Measurements from ENCODE around the gene DGUOK.
A peak's percentile ranks its signal among the peaks of the same experiment; 100 is the strongest.

Gene DGUOK

DNA sequence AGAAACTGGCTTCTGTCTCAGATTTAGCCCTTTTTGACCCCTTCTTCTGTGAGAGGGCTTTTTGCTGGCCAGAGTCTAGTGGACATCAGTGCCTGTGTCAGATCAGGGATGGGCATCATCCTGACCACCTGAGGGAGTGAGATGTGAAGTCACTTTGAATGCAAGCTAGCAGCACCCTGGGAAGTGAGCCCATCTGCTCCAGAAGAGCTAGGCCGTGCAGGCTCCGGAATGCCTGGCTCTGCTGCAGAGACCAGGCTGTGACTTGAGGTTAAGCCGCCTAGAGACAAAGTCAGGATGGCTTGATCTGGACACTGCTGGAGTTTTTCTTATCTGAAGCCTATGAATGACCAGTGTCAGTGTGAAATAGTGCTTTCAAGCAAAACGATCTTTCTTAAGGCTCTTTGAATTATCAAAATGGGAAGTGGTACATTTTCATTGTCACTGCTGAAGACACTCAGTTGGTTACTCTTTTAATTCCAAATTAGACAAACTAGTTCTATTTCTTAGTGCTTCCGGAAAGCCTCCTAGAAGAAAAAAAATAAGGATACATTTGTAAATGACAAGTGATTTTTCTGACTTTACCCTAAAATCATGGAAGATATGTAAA lies 20.8 kb downstream of the DGUOK start:
- no peak for DNase-seq (ENCODE audit: low read depth, low spot score)

- no peak for DNase-seq (ENCODE audit: low read depth, low spot score)
Measured at GRCh38 chr2:73949802-73950201, 23.1 kb downstream of the DGUOK start.

GRCh38 chr2:73952499-73953446 lies 26.1 kb downstream of the DGUOK start:
- DNase-seq (ENCODE audit: low read depth, low spot score): peak; percentile 52

DNA sequence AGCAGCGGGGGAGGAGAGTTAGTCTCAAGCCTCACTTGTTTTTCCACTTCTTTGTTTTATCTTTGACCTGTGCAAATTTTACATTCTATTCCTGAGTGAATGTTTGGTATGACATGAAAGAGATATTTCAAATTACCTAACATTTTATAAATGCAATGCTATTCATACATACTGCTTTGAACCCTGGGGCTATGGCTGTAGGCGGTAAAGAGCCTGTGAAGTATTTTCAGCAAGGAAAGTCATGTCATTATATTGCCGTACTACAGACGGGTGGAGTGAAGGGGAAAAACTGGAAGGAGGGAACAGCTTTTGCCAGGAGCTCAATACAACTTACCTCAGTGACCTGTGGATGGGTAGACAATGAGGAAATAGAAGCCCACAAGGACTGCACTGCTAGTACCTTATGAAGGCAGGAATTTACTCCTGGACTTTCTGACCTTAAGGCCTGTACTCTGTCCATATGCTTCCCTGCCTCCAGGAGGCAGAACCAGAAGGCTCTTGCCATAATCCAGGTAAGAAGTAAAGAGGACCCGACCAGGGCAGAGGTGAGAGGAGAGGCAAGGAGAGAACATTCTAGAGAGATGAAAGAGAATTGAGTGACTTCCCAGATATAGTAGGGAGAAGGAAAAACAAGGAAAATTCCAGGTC lies 29.7 kb downstream of the DGUOK start:
- DNase-seq (ENCODE audit: low read depth, low spot score): no peak

DNA sequence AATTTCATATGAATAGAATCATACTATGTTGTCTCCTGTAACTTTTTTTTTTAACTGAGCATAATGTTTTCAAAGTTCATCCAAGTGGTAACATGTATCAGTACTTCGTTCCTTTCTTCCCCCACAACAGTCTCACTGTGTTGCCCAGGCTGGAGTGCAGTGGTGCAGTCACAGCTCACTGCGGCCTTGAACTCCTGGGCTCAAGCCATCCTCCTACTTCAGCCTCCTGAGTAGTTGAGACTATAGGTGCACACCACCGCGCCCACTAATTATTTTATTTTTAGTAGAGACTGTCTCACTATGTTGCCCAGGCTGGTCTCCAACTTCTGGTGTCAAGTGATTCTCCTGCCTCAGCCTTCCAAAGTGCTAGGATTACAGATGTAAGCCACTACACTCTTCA lies 34.6 kb downstream of the DGUOK start:
- no peak for DNase-seq (ENCODE audit: low read depth, low spot score)

- DNase-seq (ENCODE audit: low read depth, low spot score): no peak
Measured at GRCh38 chr2:73961823-73962615, 35.3 kb downstream of the DGUOK start.

GRCh38 chr2:73962798-73963197 lies 36.1 kb downstream of the DGUOK start:
- no peak for DNase-seq (ENCODE audit: low read depth, low spot score)

GRCh38 chr2:73963385-73964120 lies 36.9 kb downstream of the DGUOK start:
- no peak for DNase-seq (ENCODE audit: low read depth, low spot score)

GRCh38 chr2:73964223-73964622 lies 37.5 kb downstream of the DGUOK start:
- DNase-seq (ENCODE audit: low read depth, low spot score): no peak

GRCh38 chr2:73965053-73965452 lies 38.4 kb downstream of the DGUOK start:
- no peak for DNase-seq (ENCODE audit: low read depth, low spot score)

- DNase-seq (ENCODE audit: low read depth, low spot score): no peak
Measured at GRCh38 chr2:73968357-73968937, 41.8 kb downstream of the DGUOK start.

DNA sequence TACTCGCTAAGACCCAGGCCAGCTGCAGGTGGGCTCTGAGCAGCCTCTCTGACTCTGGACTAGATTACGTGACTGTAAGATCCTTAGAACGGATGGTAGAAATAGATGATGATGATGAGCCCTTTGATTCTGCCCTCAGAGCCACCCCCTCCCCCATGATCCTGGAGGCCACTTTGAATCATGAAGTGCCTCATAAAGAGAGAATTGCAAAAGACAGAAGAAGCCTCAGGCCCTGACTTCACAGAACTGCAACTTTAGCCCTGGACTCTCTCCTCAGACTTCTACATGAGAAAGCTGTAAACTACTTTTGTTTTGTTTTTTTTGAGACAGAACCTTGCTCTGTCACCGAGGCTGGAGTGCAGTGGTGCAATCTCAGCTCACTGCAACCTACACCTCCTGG lies 42.7 kb downstream of the DGUOK start:
- no peak for DNase-seq (ENCODE audit: low read depth, low spot score)

DNA sequence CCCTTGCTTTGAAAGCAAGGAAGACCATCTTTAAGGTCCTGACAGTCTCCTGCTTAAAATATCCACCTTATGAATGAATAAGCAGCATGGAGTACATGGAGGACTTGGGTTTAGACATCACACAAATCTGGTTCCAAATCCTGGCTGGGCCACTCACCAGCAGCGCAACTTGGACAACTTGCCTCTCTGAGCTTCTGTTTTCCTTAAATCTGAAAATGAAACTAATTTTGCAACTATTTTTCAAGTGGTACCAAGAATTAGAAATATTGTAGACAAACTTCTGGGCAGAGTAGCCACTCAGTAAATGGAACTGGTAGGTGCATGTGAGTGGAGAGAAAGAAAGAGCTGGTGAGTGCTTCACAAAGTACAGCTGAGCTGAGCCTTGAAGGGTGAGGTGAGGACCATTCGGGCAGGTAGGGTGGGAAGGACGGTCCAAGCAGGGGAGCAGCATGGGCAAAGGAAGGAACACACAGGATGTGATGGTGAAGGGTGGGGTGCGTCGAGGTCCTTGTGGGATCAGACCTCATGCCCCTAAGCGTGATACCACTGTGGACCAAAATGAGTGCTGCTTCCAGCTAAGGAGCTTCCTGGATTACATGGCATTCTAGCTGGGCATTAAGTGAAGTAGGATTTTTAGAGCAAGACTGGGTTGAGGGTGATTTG lies 43.6 kb downstream of the DGUOK start:
- no peak for DNase-seq (ENCODE audit: low read depth, low spot score)

DNA sequence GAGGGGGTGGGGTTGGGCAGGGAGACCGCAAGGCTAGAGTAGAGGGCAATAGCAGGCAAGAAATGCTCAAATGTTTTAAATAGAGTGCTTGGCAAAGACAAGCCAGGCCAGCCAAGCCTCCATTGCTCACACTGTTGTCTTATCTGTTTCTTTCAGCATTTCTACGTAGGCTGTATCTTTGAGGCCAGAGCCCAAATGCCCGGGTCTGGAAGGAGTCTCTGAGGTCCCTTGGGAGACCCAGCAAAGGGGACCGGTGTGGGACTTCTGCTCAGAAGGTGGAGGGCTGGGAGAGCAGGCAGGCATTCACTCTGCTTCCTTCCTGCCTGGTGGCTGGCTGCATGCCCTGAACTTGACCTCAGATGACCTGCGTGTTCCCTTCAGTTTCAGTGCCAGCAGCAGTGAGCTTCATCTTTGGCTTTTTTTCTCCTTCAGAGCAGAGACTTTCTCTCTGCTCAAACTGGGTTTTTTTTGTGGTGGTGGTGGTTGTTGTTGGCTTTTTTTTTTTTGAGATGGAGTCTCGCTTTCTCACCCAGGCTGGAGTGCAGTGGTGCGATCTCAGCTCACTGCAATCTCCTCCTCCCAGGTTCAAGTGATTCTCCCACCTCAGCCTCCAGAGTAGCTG lies 44.3 kb downstream of the DGUOK start:
- peak; percentile 48 for DNase-seq (ENCODE audit: low read depth, low spot score)

GRCh38 chr2:73971722-73972121 lies 45.0 kb downstream of the DGUOK start:
- DNase-seq (ENCODE audit: low read depth, low spot score): peak; percentile 72

GRCh38 chr2:73972846-73973245 lies 46.2 kb downstream of the DGUOK start:
- DNase-seq (ENCODE audit: low read depth, low spot score): no peak

DNA sequence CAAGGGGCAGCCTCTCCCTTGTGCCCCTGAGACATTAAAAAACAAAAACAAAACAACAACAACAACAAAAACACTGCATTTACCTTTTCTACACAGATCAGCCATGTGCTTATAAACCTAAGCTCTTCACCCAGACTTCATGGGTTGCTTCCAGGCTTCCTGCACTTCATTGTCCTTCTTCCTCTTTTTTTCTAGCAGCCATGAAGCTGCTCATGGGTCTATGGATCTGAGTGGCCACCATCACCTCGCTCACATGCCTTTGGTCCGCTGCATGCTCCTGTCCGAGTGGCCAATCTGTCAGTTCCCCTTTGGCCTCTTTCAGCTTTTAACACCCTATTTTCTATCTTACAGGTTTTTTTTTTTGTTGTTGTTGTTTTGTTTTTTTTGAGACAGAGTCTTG lies 49.1 kb downstream of the DGUOK start:
- no peak for DNase-seq (ENCODE audit: low read depth, low spot score)

DNA sequence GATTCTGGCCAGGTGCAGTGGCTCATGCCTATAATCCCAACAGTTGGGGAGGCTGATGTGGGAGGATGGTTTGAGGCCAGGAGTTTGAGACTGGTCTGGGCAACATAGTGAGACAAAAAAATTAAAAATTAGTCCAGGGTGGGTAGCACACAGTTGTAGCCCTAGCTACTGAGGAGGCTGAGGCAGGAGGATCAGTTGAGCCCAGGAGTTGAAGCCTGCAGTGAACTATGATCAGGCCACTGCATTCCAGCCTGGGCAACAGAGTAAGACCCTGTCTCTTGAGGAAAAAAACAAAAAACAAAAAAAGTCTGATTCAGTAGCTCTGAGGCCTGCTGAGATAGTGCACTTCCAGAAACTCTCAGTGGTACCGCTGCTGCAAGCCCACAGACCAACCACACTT lies 50.1 kb downstream of the DGUOK start:
- no peak for DNase-seq (ENCODE audit: low read depth, low spot score)

GRCh38 chr2:73977466-73977865 lies 50.8 kb downstream of the DGUOK start:
- DNase-seq (ENCODE audit: low read depth, low spot score): no peak

DNA sequence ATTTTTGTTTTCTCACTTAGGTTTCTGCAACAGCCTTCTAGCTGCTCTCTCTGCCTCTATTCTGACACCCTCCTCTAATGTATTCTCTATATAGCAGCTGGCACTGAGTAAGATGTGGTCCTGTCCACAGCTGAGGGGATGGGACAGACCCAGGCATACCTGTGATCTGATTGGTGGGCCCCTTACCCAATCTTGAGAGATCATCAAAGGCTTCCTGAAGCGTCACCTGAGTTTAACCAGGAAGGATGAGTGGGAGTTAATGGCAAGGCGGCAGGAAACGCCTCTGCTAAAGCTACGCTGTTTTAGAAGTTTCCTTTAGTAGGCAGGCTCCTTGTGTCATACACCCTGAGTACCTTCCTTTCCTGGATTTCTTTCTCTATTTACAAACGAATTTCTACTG lies 52.3 kb downstream of the DGUOK start:
- no peak for DNase-seq (ENCODE audit: low read depth, low spot score)
